Measurements from ENCODE around the gene NCAPD2.

- no peak for TF ChIP-seq CTCF (IDR thresholded peaks at IDR 0.05)
- no peak for TF ChIP-seq EZH2 (IDR thresholded peaks at IDR 0.05)
- TF ChIP-seq EZH2phosphoT487 (IDR thresholded peaks at IDR 0.05), result no peak
Measured at GRCh38 chr12:6526201-6526600, 32.3 kb downstream of the NCAPD2 start.

All from neural progenitor cell (in vitro differentiated cells).